Uterus (tissue), 4 donors: ENCODE results near the gene INPP5D. TPM values are rescaled to one million over a fixed set of nuclear protein-coding genes. Genes with fewer than 3 reads are reported as not detected.

Source experiments
- DNase-seq, 2 donors: peaks; one replicate each; pipeline ENCODE4 v3.0.0-alpha.2; 2019 to 2020
- H3K27ac ChIP-seq, 2 donors: fragments of 200-600 bp; sonication (generic); 1 replicate in 1 of 2; 2 replicates in 1 of 2; pipeline ENCODE4 v1.5.1; 2016 to 2018
- H3K27me3 ChIP-seq, 2 donors: fragments of 200-600 bp; sonication (generic); one replicate each; pipeline ENCODE4 v1.5.1; 2018 to 2019; ENCODE audit warnings: control low read depth in 1 of 2
- H3K36me3 ChIP-seq, 2 donors: fragments of 200-600 bp; sonication (generic); one replicate each; pipeline ENCODE4 v1.5.1; 2019; ENCODE audit warnings: control low read depth in 1 of 2
- H3K4me1 ChIP-seq, 2 donors: fragments of 200-600 bp; sonication (generic); one replicate each; pipeline ENCODE4 v1.5.1; 2018 to 2019; ENCODE audit warnings: control low read depth in 1 of 2
- H3K4me3 ChIP-seq, 2 donors: fragments of 200-600 bp; sonication (generic); 1 replicate in 1 of 2; 2 replicates in 1 of 2; pipeline ENCODE4 v1.5.1; 2018 to 2019; ENCODE audit warnings: mild to moderate bottlenecking in 1 of 2
- H3K9me3 ChIP-seq, 2 donors: fragments of 200-600 bp; sonication (generic); one replicate each; pipeline ENCODE4 v1.5.1; 2019; ENCODE audit warnings: control low read depth in 1 of 2
- POLR2A ChIP-seq, 2 donors: fragments of 450-650 bp; IDR thresholded peaks; one replicate each; pipeline ENCODE4 v1.6.1; 2016; ENCODE audit warnings: antibody characterized with exemption in 2 of 2, mild to moderate bottlenecking in 1 of 2, moderate library complexity in 1 of 2
- intact Hi-C: fragments of 100-400 bp; cut with DNase I; formaldehyde crosslinking; loops from one replicate; pipeline ENCODE4 v1.15.1; 2023; ENCODE audit warnings: low total_unique reads
- total RNA-seq, 4 donors: library from RNA; depleted of rRNA in 3 of 4; stranded (reverse); fragments of >200 nt in 3 of 4; gene quantifications; one replicate each; pipeline versions ENCODE4 v1.1.0 to v1.2.4, GENCODE V29; 2014 to 2023
- TF ChIP-seq, protein P1 (sequence below), 4 experiments: fragments of 200-600 bp in 2 of 4; fragments of 450-650 bp in 2 of 4; sonication (generic) in 2 of 4; IDR thresholded peaks; one replicate each; pipeline ENCODE4 v1.5.1; 2016 to 2019; ENCODE audit warnings: antibody characterized with exemption in 4 of 4, mild to moderate bottlenecking in 2 of 4, moderate library complexity in 1 of 4
- donor health status: DM: yes; HTN: yes; CAD: no.

INPP5D gene
- total RNA-seq, 4 donors from 2014 or later, result 14.2 to 37.9 (median 22.3) TPM

GRCh38 chr2:233036162-233036838, 23.8 kb upstream of the INPP5D start:
- intact Hi-C loops, result no loop called here
- no peak for DNase-seq
- H3K9me3 ChIP-seq, result no peaks in the 10 kb centered on the region
- H3K4me3 ChIP-seq, result no peak overlapping the region
- TF ChIP-seq POLR2A (IDR thresholded peaks at IDR 0.05), result no peak
- TF ChIP-seq, protein P1, sequence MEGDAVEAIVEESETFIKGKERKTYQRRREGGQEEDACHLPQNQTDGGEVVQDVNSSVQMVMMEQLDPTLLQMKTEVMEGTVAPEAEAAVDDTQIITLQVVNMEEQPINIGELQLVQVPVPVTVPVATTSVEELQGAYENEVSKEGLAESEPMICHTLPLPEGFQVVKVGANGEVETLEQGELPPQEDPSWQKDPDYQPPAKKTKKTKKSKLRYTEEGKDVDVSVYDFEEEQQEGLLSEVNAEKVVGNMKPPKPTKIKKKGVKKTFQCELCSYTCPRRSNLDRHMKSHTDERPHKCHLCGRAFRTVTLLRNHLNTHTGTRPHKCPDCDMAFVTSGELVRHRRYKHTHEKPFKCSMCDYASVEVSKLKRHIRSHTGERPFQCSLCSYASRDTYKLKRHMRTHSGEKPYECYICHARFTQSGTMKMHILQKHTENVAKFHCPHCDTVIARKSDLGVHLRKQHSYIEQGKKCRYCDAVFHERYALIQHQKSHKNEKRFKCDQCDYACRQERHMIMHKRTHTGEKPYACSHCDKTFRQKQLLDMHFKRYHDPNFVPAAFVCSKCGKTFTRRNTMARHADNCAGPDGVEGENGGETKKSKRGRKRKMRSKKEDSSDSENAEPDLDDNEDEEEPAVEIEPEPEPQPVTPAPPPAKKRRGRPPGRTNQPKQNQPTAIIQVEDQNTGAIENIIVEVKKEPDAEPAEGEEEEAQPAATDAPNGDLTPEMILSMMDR (IDR thresholded peaks at IDR 0.05), result no peak
- no peaks in the 10 kb centered on the region for H3K36me3 ChIP-seq
- no peak overlapping the region for H3K27ac ChIP-seq
- no peaks in the 10 kb centered on the region for H3K27me3 ChIP-seq
- no peaks in the 10 kb centered on the region for H3K4me1 ChIP-seq

- Histone ChIP-seq H3K27me3 (no peaks in the 10 kb centered on the region), H3K36me3 (no peaks in the 10 kb centered on the region), H3K9me3 (no peaks in the 10 kb centered on the region), H3K4me1 (no peaks in the 10 kb centered on the region), H3K4me3 (no peak overlapping the region), H3K27ac (no peak overlapping the region)
- DNase-seq, result no peak
- TF ChIP-seq, protein P1 (IDR thresholded peaks at IDR 0.05), result no peak
- no peak for TF ChIP-seq POLR2A (IDR thresholded peaks at IDR 0.05)
- intact Hi-C loops, result no loop called here
Measured at GRCh38 chr2:233037078-233037477, 23.1 kb upstream of the INPP5D start.

- DNase-seq, result no peak
- no peaks in the 10 kb centered on the region for H3K27me3 ChIP-seq
- no peaks in the 10 kb centered on the region for H3K9me3 ChIP-seq
- H3K4me1 ChIP-seq, result no peaks in the 10 kb centered on the region
- no peaks in the 10 kb centered on the region for H3K36me3 ChIP-seq
- no peak for TF ChIP-seq POLR2A (IDR thresholded peaks at IDR 0.05)
- TF ChIP-seq, protein P1 (IDR thresholded peaks at IDR 0.05), result no peak
- H3K4me3 ChIP-seq, result no peak overlapping the region
- intact Hi-C loops, result no loop called here
- no peak overlapping the region for H3K27ac ChIP-seq
Measured at GRCh38 chr2:233039212-233039845, 20.8 kb upstream of the INPP5D start.

- TF ChIP-seq POLR2A (IDR thresholded peaks at IDR 0.05), result no peak
- TF ChIP-seq, protein P1 (IDR thresholded peaks at IDR 0.05), result no peak
- Histone ChIP-seq H3K4me3 (no peak overlapping the region), H3K27me3 (no peaks in the 10 kb centered on the region), H3K4me1 (no peaks in the 10 kb centered on the region), H3K9me3 (no peaks in the 10 kb centered on the region), H3K36me3 (no peaks in the 10 kb centered on the region), H3K27ac (no peak overlapping the region)
- DNase-seq, result no peak
- intact Hi-C loops, result no loop called here
Measured at GRCh38 chr2:233039846-233040530, 20.2 kb upstream of the INPP5D start.

- TF ChIP-seq, protein P1 (IDR thresholded peaks at IDR 0.05), result no peak
- TF ChIP-seq POLR2A (IDR thresholded peaks at IDR 0.05), result no peak
- H3K9me3 ChIP-seq, result no peaks in the 10 kb centered on the region
- DNase-seq, result no peak
- no peaks in the 10 kb centered on the region for H3K4me1 ChIP-seq
- no peak overlapping the region for H3K27ac ChIP-seq
- no peaks in the 10 kb centered on the region for H3K27me3 ChIP-seq
- H3K4me3 ChIP-seq, result no peak overlapping the region
- no peaks in the 10 kb centered on the region for H3K36me3 ChIP-seq
- intact Hi-C loops, result no loop called here
Measured at GRCh38 chr2:233040571-233040970, 19.6 kb upstream of the INPP5D start.
